Measurements from ENCODE around the gene XYLT1. TPM values are rescaled to one million over a fixed set of nuclear protein-coding genes. Genes with fewer than 3 reads are reported as not detected.

The XYLT1 gene
- total and polyA plus RNA-seq, 2 of the 13 experiments (the other 11 are each of a cell fraction or from before 2014, with no cell fraction given), result not detected

GRCh38 chr16:17403156-17403809 is 67.5 kb downstream of the XYLT1 start (continued):
- TF ChIP-seq HNF4G (IDR thresholded peaks at IDR 0.05; ENCODE audit: borderline replicate concordance, low read depth, low read length) (no peak), HNF4G (CRISPR knock-in tag; IDR thresholded peaks at IDR 0.05; ENCODE audit: borderline replicate concordance, low read depth) (no peak), MAF1 (CRISPR knock-in tag; IDR thresholded peaks at IDR 0.05; ENCODE audit: borderline replicate concordance) (no peak), NFRKB (IDR thresholded peaks at IDR 0.05) (no peak), TBP (CRISPR knock-in tag; IDR thresholded peaks at IDR 0.05) (no peak), FOXJ3 (CRISPR knock-in tag; IDR thresholded peaks at IDR 0.05; ENCODE audit: borderline replicate concordance) (no peak), HIC2 (CRISPR knock-in tag; IDR thresholded peaks at IDR 0.05; ENCODE audit: low read depth) (no peak), PPARG (CRISPR knock-in tag; conservative IDR thresholded peaks at IDR 0.05) (no peak)

- POLR2A ChIA-PET, result no interaction called here
- FAIRE-seq, result no peak
- intact Hi-C loops (cut with micrococcal nuclease; ENCODE audit: unreplicated experiment), result no loop called here
- H3K36me3 ChIP-seq (replicated peaks in 1 of 2; ENCODE audit: control insufficient read depth in 1 of 2, insufficient read depth in 2 of 2, low read length in 2 of 2), result no peaks in the 10 kb centered on the region
- BruUV-seq (replicated peaks), result no TSS peak
- WGBS (ENCODE audit: low lambda C conversion rate), result 13% methylated on average over 4 of the region's 4 CpGs
- ATAC-seq, result peak; percentile 63
- H4K20me1 ChIP-seq (ENCODE audit: insufficient read depth, low read length), result no peaks in the 10 kb centered on the region
- no peaks in the 10 kb centered on the region for H3K79me2 ChIP-seq (ENCODE audit: insufficient read depth, low read length)
- CTCF ChIA-PET (ENCODE audit: low intra/inter-chr PET ratio, low total read pairs), result no interaction called here
- no peak overlapping the region for H3K4me2 ChIP-seq (ENCODE audit: low read depth, low read length)
- H3K9me3 ChIP-seq (ENCODE audit: low read length), result no peaks in the 10 kb centered on the region
- H3K4me3 ChIP-seq (replicated peaks in 1 of 3; ENCODE audit: insufficient read depth in 1 of 3, low read depth in 2 of 3, low read length in 3 of 3), result no peak overlapping the region
- DNase-seq (ENCODE audit: low spot score), result peak; percentile 61
- H3K27me3 ChIP-seq (ENCODE audit: control insufficient read depth in 1 of 2, insufficient read depth in 2 of 2, low read length in 2 of 2), result peaks cover 0 to 6% of the 10 kb centered on the region in 2 experiments; a peak in 1 of 5 replicates
- no peak overlapping the region for H3K9ac ChIP-seq (ENCODE audit: insufficient read depth, low read depth, low read length)
- peak; percentile 64 for TF ChIP-seq FOSL2 (CRISPR knock-in tag; IDR thresholded peaks at IDR 0.05)
- TF ChIP-seq ZMYM3 (CRISPR knock-in tag; IDR thresholded peaks at IDR 0.05), result no peak
- TF ChIP-seq ZNF792 (CRISPR knock-in tag; IDR thresholded peaks at IDR 0.05), result 0 out of 2 replicates have a peak, but pooled peaks have one; percentile 17
- no peak for TF ChIP-seq SRSF1 (optimal IDR thresholded peaks at IDR 0.05; ENCODE audit: low read depth, low read length)
- no peak for TF ChIP-seq GABPA (IDR thresholded peaks at IDR 0.05; ENCODE audit: low read depth, low read length)
- TF ChIP-seq GABPA (CRISPR knock-in tag; IDR thresholded peaks at IDR 0.05; ENCODE audit: low read depth), result peak; percentile 32; the same call in 1 of the 2 replicates
- TF ChIP-seq NR2F6 (IDR thresholded peaks at IDR 0.05), result 0 out of 2 replicates have a peak, but pooled peaks have one; percentile 8
- 0 out of 2 replicates have a peak, but pooled peaks have one; percentile 20 for TF ChIP-seq NR2F6 (CRISPR knock-in tag; IDR thresholded peaks at IDR 0.05)
- TF ChIP-seq ETV5 (CRISPR knock-in tag; IDR thresholded peaks at IDR 0.05; ENCODE audit: borderline replicate concordance), result peak; percentile 25; the same call in 1 of the 2 replicates
- TF ChIP-seq ZNF616 (CRISPR knock-in tag; IDR thresholded peaks at IDR 0.05; ENCODE audit: low read depth), result no peak
- no peak for TF ChIP-seq ZEB1 (IDR thresholded peaks at IDR 0.05; ENCODE audit: insufficient replicate concordance, low read depth)
- H3K4me1 ChIP-seq (ENCODE audit: insufficient read depth, low read length), result peaks cover 10% of the 10 kb centered on the region
- no peak overlapping the region for H3K27ac ChIP-seq (ENCODE audit: extremely low read length, insufficient read depth, low read length)
- H2AFZ ChIP-seq (ENCODE audit: low read length), result no peak overlapping the region
- in situ Hi-C loops (cut with HindIII; ENCODE audit: extremely low pct_ligation_motif_present, low pct_unique_long_range_greater_than_20kb), result no loop called here
Measured at GRCh38 chr16:17397499-17397891, 73.3 kb downstream of the XYLT1 start.

Data from HepG2 (cell line).